Measurements from ENCODE around the gene AGFG1.
A peak's percentile ranks its signal among the peaks of the same experiment; 100 is the strongest.

The AGFG1 gene

GRCh38 chr2:227471924-227472264 lies at the start of gene AGFG1:
Gene AGFG1, plus strand, starts transcription at chr2:227472156. Its CDS starts 266 bp downstream, at chr2:227472422.
- H3K4me1 ChIP-seq (ENCODE audit: insufficient read depth, low read length) = peaks cover 8% of the 10 kb centered on the region; the same call in 1 of the 2 replicates
- peak within 1 kb of the TSS; percentile 86 for H3K4me3 ChIP-seq (ENCODE audit: low read length)
- no peaks in the 10 kb centered on the region for H3K36me3 ChIP-seq (ENCODE audit: insufficient read depth, low read depth, low read length)
- no peak within 1 kb of the TSS for H3K27ac ChIP-seq (ENCODE audit: low read length)
- no peaks in the 10 kb centered on the region for H3K27me3 ChIP-seq (ENCODE audit: insufficient read depth, low read length)
- H3K9me3 ChIP-seq (ENCODE audit: insufficient read depth, low read depth, low read length) = no peaks in the 10 kb centered on the region
- H3K9ac ChIP-seq (ENCODE audit: low read depth, low read length) = peak within 1 kb of the TSS; percentile 77; the same call in 1 of the 2 replicates

- H3K9me3 ChIP-seq (ENCODE audit: insufficient read depth, low read depth, low read length) = no peaks in the 10 kb centered on the region
- no peak overlapping the region for H3K27ac ChIP-seq (ENCODE audit: low read length)
- no peak overlapping the region for H3K9ac ChIP-seq (ENCODE audit: low read depth, low read length)
- peaks cover 4% of the 10 kb centered on the region; the same call in 1 of the 2 replicates for H3K4me1 ChIP-seq (ENCODE audit: insufficient read depth, low read length)
- no peaks in the 10 kb centered on the region for H3K27me3 ChIP-seq (ENCODE audit: insufficient read depth, low read length)
- no peak overlapping the region for H3K4me3 ChIP-seq (ENCODE audit: low read length)
- no peaks in the 10 kb centered on the region for H3K36me3 ChIP-seq (ENCODE audit: insufficient read depth, low read depth, low read length)
Measured at GRCh38 chr2:227423656-227424499, 48.1 kb upstream of the AGFG1 start.

- Histone ChIP-seq H3K36me3 (ENCODE audit: insufficient read depth, low read depth, low read length) (no peaks in the 10 kb centered on the region), H3K27ac (ENCODE audit: low read length) (no peak overlapping the region), H3K9ac (ENCODE audit: low read depth, low read length) (no peak overlapping the region), H3K4me3 (ENCODE audit: low read length) (no peak overlapping the region), H3K4me1 (ENCODE audit: insufficient read depth, low read length) (peaks cover 1% of the 10 kb centered on the region; the same call in 1 of the 2 replicates), H3K9me3 (ENCODE audit: insufficient read depth, low read depth, low read length) (peaks cover 14% of the 10 kb centered on the region), H3K27me3 (ENCODE audit: insufficient read depth, low read length) (no peaks in the 10 kb centered on the region)
Measured at GRCh38 chr2:227428731-227429285, 43.1 kb upstream of the AGFG1 start.

- no peaks in the 10 kb centered on the region for H3K4me1 ChIP-seq (ENCODE audit: insufficient read depth, low read length)
- no peaks in the 10 kb centered on the region for H3K36me3 ChIP-seq (ENCODE audit: insufficient read depth, low read depth, low read length)
- no peak overlapping the region for H3K27ac ChIP-seq (ENCODE audit: low read length)
- H3K9me3 ChIP-seq (ENCODE audit: insufficient read depth, low read depth, low read length) = peaks cover 19% of the 10 kb centered on the region
- H3K27me3 ChIP-seq (ENCODE audit: insufficient read depth, low read length) = no peaks in the 10 kb centered on the region
- H3K9ac ChIP-seq (ENCODE audit: low read depth, low read length) = no peak overlapping the region
- no peak overlapping the region for H3K4me3 ChIP-seq (ENCODE audit: low read length)
Measured at GRCh38 chr2:227430639-227431038, 41.3 kb upstream of the AGFG1 start.

- Histone ChIP-seq H3K27ac (ENCODE audit: low read length) (no peak overlapping the region), H3K4me1 (ENCODE audit: insufficient read depth, low read length) (no peaks in the 10 kb centered on the region), H3K9ac (ENCODE audit: low read depth, low read length) (no peak overlapping the region), H3K9me3 (ENCODE audit: insufficient read depth, low read depth, low read length) (peaks cover 19% of the 10 kb centered on the region), H3K36me3 (ENCODE audit: insufficient read depth, low read depth, low read length) (no peaks in the 10 kb centered on the region), H3K27me3 (ENCODE audit: insufficient read depth, low read length) (no peaks in the 10 kb centered on the region), H3K4me3 (ENCODE audit: low read length) (no peak overlapping the region)
Measured at GRCh38 chr2:227433171-227433570, 38.8 kb upstream of the AGFG1 start.

DNA sequence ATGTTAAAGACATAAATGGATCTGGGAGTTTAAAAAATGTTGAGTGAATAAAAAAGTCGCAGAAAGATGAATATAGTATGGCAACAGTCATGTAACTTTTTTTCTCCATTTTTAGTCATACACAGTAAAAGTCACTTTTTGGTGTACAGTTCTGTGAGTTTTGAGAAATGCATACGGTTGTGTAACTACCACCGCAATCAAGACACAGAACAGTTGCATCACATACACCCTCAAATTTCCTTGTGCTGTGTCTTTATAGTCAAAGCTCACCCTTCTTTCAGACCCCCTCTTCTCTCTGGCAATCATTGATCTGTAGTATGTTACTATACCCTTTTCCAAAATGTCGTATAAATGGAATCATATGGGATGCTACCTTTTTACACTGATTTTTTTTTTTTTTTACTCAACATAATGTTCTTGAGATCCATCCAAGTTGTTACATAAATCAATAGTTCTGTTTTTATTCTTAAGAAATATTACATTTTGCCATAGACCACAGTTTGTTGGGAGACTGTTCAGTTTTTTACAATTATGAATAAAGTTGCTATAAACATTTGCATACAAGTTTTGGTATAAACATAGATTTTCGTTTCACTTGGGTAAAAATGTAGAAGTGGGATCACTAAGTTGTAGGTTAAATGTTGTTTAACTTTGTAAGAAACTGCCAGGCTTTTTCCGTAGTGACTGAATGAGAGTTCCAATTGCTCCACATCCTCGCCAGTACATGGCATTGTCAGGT lies 35.4 kb upstream of the AGFG1 start:
- Histone ChIP-seq H3K4me3 (ENCODE audit: low read length) (no peak overlapping the region), H3K27ac (ENCODE audit: low read length) (no peak overlapping the region), H3K4me1 (ENCODE audit: insufficient read depth, low read length) (no peaks in the 10 kb centered on the region), H3K27me3 (ENCODE audit: insufficient read depth, low read length) (no peaks in the 10 kb centered on the region), H3K9ac (ENCODE audit: low read depth, low read length) (no peak overlapping the region), H3K9me3 (ENCODE audit: insufficient read depth, low read depth, low read length) (peaks cover 19% of the 10 kb centered on the region), H3K36me3 (ENCODE audit: insufficient read depth, low read depth, low read length) (no peaks in the 10 kb centered on the region)

GRCh38 chr2:227439214-227439613 lies 32.7 kb upstream of the AGFG1 start:
- H3K36me3 ChIP-seq (ENCODE audit: insufficient read depth, low read depth, low read length) = no peaks in the 10 kb centered on the region
- no peaks in the 10 kb centered on the region for H3K4me1 ChIP-seq (ENCODE audit: insufficient read depth, low read length)
- H3K9me3 ChIP-seq (ENCODE audit: insufficient read depth, low read depth, low read length) = peaks cover 1% of the 10 kb centered on the region; the same call in 1 of the 2 replicates
- H3K27ac ChIP-seq (ENCODE audit: low read length) = no peak overlapping the region
- H3K27me3 ChIP-seq (ENCODE audit: insufficient read depth, low read length) = no peaks in the 10 kb centered on the region
- H3K9ac ChIP-seq (ENCODE audit: low read depth, low read length) = no peak overlapping the region
- H3K4me3 ChIP-seq (ENCODE audit: low read length) = no peak overlapping the region

DNA sequence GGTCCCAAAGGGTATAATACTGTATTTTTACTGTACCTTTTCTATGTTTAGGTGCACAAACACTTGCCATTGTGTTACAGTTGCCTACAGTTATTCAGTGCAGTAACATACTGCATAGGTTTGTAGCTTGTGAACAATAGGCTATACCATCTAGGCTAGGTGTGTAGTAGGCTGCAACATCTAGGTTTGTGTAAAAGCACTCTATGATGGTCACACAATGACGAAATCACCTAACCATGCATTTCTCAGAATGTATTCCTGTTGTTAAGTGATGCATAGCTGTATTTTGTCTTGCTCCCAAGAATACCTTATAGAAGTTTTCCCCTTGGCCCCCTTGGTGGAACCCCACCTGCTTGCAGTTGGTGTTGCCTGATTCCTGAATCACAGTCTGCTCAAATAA lies 29.3 kb upstream of the AGFG1 start:
- Histone ChIP-seq H3K36me3 (ENCODE audit: insufficient read depth, low read depth, low read length) (no peaks in the 10 kb centered on the region), H3K4me3 (ENCODE audit: low read length) (no peak overlapping the region), H3K27ac (ENCODE audit: low read length) (no peak overlapping the region), H3K9me3 (ENCODE audit: insufficient read depth, low read depth, low read length) (no peaks in the 10 kb centered on the region), H3K9ac (ENCODE audit: low read depth, low read length) (no peak overlapping the region), H3K4me1 (ENCODE audit: insufficient read depth, low read length) (no peaks in the 10 kb centered on the region), H3K27me3 (ENCODE audit: insufficient read depth, low read length) (no peaks in the 10 kb centered on the region)

GRCh38 chr2:227443889-227444568 lies 27.9 kb upstream of the AGFG1 start:
- Histone ChIP-seq H3K9me3 (ENCODE audit: insufficient read depth, low read depth, low read length) (no peaks in the 10 kb centered on the region), H3K4me1 (ENCODE audit: insufficient read depth, low read length) (no peaks in the 10 kb centered on the region), H3K4me3 (ENCODE audit: low read length) (no peak overlapping the region), H3K9ac (ENCODE audit: low read depth, low read length) (no peak overlapping the region), H3K36me3 (ENCODE audit: insufficient read depth, low read depth, low read length) (no peaks in the 10 kb centered on the region), H3K27me3 (ENCODE audit: insufficient read depth, low read length) (no peaks in the 10 kb centered on the region), H3K27ac (ENCODE audit: low read length) (no peak overlapping the region)

DNA sequence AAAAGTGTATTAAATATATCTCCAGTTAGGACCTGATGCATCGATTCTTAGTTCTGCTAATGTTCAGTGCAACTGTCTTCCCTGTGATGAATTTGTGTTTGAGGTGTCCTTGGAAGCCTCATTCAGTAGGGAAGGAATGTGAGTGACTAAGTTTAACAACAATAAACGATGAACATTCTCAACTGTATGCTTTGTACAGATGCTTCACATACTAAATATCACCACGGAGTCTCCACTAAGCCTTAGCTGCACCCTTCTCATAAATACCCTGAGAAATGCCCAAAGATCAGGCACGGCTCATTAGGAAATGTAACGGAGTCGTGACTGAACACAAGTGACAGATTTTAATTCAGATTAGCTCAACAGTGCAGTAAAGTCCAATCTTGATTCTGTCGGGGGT lies 24.4 kb upstream of the AGFG1 start:
- no peaks in the 10 kb centered on the region for H3K36me3 ChIP-seq (ENCODE audit: insufficient read depth, low read depth, low read length)
- no peaks in the 10 kb centered on the region for H3K27me3 ChIP-seq (ENCODE audit: insufficient read depth, low read length)
- no peak overlapping the region for H3K4me3 ChIP-seq (ENCODE audit: low read length)
- no peak overlapping the region for H3K9ac ChIP-seq (ENCODE audit: low read depth, low read length)
- no peaks in the 10 kb centered on the region for H3K4me1 ChIP-seq (ENCODE audit: insufficient read depth, low read length)
- no peak overlapping the region for H3K27ac ChIP-seq (ENCODE audit: low read length)
- no peaks in the 10 kb centered on the region for H3K9me3 ChIP-seq (ENCODE audit: insufficient read depth, low read depth, low read length)

DNA sequence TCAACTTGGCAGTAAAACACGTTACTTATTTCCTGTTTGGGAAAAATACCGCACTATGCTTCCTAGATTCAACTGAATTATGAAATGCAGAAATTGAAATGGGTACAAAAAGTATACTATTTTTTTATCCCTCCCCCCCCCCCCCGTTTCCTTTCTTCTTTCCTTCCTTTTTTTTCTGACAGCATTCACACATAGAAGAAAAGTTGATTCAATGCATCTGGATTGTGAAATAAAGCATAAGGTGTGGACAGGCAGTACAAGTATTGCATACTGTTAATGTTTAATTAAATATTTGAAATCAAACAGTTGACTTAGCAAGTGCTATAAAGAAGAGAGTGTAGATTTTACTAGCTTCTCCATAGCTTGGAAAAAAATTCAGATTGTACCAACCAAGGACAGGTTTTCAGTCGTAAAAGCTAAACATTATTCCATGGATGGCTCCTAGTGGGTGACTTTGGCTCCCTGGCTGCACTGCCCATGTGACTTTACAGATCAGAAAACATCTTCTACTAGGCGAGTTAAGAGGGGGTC lies 21.6 kb upstream of the AGFG1 start:
- Histone ChIP-seq H3K27me3 (ENCODE audit: insufficient read depth, low read length) (no peaks in the 10 kb centered on the region), H3K9me3 (ENCODE audit: insufficient read depth, low read depth, low read length) (no peaks in the 10 kb centered on the region), H3K9ac (ENCODE audit: low read depth, low read length) (no peak overlapping the region), H3K4me1 (ENCODE audit: insufficient read depth, low read length) (peaks cover 9% of the 10 kb centered on the region), H3K36me3 (ENCODE audit: insufficient read depth, low read depth, low read length) (no peaks in the 10 kb centered on the region), H3K4me3 (ENCODE audit: low read length) (no peak overlapping the region), H3K27ac (ENCODE audit: low read length) (no peak overlapping the region)
